ENCODE measurements around the gene STAU1.

Gene STAU1, protein sequence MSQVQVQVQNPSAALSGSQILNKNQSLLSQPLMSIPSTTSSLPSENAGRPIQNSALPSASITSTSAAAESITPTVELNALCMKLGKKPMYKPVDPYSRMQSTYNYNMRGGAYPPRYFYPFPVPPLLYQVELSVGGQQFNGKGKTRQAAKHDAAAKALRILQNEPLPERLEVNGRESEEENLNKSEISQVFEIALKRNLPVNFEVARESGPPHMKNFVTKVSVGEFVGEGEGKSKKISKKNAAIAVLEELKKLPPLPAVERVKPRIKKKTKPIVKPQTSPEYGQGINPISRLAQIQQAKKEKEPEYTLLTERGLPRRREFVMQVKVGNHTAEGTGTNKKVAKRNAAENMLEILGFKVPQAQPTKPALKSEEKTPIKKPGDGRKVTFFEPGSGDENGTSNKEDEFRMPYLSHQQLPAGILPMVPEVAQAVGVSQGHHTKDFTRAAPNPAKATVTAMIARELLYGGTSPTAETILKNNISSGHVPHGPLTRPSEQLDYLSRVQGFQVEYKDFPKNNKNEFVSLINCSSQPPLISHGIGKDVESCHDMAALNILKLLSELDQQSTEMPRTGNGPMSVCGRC

DNA sequence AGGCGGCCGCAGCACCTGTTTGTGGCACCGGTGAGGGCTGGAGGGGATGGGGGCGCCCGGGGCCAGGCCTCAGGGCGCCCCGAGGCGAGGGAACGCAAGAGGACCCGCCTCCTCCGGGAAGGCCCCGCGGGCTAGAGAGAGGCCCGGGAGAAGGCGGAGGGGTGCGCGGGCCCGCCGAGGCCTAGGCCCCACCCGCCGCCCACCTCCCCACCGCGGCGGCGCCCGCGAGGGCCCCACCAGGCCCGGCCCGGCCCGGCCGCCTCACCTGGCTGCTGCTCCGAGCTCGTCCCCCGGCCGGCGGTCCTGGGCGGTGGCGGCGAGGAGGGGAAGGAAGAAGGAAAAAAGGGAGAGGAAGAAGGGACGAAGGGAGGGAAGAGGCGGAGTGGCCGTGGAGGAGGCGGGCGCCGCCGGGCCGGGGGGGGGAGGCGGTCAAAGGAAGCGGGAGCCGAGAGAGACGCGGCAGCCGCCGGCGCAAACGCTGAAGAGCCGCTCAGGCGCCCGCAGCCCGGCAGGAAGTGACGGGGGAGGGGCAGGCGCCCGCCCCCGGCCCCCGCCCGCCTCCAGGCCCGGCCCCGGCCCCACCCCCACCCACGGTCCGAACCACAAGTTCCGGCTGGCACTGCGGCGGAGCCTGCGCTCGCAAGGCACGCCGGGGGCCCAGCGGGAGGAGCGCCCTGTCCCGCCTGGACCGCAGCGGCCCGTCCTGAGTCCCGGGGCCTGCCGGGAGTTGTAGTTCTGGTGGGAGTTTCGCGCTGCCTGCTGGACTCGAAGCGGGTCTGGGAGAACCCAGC is at the start of gene STAU1:
TSS of gene STAU1 (minus strand) at position 484 of the 791 bp plus-strand sequence. CDS start 22,133 bp downstream, outside the sequence.
- peak within 1 kb of the TSS; percentile 81 to 98 (median 91) for H3K27ac ChIP-seq
- peak within 1 kb of the TSS; percentile 52 to 98 (median 92) for H3K4me3 ChIP-seq

DNA sequence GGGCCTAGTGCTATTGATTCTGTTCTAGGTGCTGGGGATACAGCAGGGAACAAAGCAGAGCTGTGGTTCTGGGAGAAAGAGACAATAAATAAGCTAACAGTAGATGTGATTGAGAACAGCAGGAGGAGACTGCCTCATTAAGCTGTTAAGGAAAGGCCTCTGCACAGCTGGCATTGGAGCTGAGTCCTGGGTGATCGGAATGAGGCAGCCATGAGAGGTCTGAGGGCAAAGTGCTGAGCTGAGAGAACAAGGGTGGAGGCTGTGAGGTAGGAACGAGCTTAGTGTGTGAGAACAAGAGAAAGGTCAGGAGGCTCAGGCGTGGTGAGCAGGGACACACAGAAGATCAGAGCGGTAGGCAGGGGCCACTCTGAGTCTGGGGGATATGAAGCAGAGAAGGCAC is 49.4 kb upstream of the STAU1 start:
- H3K4me3 ChIP-seq: no peak overlapping the region
- H3K27ac ChIP-seq: no peak overlapping the region

DNA sequence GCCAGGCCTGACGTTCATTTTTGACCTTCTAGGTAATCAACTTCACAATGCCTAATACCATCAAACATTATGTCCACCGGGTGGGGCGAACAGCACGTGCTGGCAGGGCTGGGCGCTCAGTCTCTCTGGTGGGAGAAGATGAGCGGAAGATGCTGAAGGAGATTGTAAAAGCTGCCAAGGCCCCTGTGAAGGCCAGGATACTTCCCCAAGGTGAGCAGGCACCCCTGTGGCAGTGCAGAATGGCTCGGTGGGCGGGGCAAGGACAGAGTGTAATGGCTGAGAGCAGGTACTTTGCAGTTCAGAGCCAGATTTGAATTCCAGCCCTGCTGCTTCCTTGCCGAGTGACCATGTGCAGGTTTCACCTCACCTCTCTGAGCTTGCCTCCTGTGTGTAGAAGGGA is 48.2 kb upstream of the STAU1 start:
- no peak overlapping the region for H3K27ac ChIP-seq

DNA sequence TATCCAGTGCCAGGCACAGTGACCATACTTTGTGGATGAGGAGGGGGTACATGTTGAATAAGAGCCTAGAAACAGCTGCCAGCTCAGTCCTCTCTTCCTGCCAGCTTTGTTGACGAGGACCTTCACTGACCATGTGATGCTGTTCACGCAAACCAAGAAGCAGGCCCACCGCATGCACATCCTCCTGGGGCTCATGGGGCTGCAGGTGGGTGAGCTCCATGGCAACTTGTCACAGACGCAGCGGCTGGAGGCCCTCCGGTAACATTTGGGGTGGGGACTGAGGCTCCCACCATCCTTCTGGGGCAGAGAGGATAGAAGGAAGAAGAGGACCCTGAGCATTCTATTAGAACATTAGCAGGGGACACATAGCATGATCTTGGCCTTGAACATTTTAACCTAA is 46.7 kb upstream of the STAU1 start:
- H3K4me3 ChIP-seq: no peak overlapping the region
- H3K27ac ChIP-seq: no peak overlapping the region

More for the DNA sequence above, 48.2 kb upstream of the STAU1 start:
- no peak overlapping the region for H3K4me3 ChIP-seq

DNA sequence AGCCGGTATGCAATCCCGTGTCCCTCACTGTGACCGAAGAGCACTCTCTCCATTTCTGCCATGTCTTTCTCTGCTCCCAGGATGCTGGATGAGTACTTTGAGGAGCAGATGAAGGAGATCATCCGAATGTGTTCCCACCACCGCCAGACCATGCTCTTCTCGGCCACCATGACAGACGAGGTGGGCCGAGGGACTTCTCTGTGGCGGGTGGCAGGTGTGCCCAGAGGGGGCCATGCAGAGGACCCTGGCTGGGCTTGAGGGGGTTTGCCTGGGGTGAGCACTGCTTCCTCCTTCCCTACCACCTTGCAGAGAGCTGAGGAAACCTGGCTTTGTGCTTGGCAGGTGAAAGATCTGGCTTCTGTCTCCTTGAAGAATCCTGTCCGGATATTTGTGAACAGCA is 45.1 kb upstream of the STAU1 start:
- no peak overlapping the region for H3K4me3 ChIP-seq
- no peak overlapping the region for H3K27ac ChIP-seq

DNA sequence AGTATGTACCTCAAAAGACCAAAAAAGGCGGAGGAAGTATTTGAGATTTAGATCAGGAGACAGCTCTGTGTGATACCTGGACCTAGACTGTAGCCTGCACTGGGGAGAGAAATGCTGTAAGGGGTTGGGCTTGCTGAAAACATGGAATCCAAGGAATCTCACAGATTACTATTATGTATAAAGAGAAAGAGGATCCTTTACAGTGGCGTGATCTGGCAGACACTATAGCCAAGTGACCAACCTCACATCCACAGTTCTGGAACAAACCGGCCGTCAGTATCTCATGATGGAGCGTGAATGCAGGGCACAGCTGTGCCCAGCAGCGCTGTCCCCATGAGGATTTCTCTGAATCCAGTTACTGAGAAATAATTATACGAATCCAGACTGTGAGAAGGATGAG is 43.3 kb upstream of the STAU1 start:
- peak overlapping the region in 3 of 21 experiments; percentile 31 to 61 (median 33) for H3K27ac ChIP-seq
- H3K4me3 ChIP-seq: no peak overlapping the region

DNA sequence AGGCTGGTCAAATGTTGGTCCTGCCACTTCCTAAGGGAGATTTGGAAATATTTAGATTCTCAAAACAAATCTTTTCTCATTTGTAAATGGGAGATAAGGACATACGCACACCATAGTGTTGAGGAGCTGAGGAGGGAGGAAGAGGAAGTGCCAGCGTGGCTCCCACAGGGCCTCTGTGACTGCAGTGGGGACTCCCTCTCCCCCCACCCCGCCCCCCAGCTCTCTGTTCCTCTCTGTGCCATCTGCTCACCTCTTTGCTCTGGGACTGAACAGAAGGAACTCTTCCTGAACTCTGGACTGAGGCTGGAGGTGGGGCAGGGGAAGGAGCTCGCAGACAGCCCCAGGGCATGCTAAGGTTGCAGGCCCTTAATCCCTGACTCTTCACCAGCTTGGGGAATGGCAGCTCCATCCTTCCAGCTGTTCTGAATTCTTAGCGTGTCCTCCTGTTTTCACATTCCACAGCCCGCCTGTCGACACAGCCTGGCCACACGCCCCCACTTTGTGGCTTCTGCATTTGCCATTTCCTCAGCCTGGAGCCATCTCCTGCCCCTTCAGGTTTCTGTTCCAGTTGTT is 42.5 kb upstream of the STAU1 start:
- Histone ChIP-seq H3K4me3 (no peak overlapping the region), H3K27ac (peak overlapping the region in 8 of 21 experiments; percentile 22 to 61 (median 36))

DNA sequence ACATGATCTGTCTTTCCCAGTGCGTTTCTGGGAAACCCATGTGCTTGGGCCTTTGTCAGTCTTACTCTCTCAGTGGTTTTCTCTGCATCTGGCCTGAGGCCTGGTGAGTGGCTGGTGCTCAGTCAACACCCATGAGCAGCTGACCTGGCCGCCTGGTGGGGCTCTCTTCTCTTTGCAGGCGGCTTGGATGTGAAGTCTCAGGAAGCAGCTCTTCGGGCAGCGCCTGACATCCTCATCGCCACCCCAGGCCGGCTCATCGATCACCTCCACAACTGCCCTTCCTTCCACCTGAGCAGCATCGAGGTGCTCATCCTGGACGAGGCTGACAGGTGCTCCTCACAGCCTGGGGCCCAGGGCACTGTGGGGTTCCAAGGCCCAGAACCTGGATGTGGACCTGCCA is 41.9 kb upstream of the STAU1 start:
- Histone ChIP-seq H3K27ac (peak overlapping the region in 9 of 21 experiments; percentile 14 to 61 (median 27)), H3K4me3 (no peak overlapping the region)

DNA sequence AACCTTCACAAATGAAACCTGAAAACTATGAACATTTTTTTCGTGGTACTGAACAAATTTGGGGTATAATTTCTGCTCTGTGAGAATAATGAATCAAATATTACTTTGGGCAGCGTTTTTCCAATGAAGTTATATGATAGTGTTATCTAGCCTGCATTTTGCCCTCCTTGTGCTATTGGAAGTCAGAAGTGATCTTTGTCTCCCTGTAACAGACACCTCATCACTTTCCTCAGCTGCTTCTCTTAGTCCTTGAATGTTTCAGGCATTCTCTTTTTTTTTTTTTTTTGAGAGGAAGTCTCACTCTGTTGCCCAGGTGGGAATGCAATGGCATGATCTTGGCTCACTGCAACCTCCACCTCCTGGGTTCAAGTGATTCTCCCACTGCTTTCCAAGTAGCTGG is 41.2 kb upstream of the STAU1 start:
- Histone ChIP-seq H3K27ac (no peak overlapping the region), H3K4me3 (no peak overlapping the region)

DNA sequence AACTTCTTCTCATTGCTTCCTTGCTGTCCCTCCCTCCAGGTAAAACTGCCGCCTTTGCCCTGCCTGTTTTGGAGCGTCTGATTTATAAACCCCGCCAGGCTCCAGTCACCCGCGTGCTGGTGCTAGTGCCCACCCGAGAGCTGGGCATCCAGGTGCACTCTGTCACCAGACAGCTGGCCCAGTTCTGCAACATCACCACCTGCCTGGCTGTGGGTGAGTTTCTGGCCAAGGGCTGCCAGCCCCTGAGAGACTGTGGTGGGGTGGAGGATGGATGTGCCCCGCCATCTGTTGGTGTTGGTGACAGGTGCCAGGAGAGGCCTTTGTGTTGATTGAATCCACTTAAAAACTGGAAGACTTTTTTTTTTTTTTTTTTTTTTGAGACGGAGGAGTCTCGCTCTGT is 40.5 kb upstream of the STAU1 start:
- no peak overlapping the region for H3K27ac ChIP-seq
- no peak overlapping the region for H3K4me3 ChIP-seq

DNA sequence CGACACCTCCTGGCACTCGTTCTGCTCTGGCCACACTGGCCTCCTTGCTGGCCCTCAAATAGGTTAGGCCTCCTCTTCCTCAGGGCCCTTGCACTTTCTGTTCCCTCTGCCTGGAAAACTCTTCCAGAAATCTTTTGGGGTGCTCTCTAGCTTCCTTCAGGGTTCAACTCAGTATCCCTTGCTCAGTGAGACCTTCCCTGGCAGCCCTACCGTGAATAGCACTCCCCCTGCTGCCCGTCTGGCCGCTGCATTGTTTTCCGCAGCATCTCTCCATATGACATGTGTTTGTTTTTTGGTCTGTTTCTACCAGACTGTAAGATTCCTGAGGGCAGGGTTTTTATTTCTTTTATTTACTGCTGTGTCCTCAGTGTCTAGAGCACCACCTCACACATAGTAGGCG is 37.8 kb upstream of the STAU1 start:
- no peak overlapping the region for H3K27ac ChIP-seq
- no peak overlapping the region for H3K4me3 ChIP-seq

DNA sequence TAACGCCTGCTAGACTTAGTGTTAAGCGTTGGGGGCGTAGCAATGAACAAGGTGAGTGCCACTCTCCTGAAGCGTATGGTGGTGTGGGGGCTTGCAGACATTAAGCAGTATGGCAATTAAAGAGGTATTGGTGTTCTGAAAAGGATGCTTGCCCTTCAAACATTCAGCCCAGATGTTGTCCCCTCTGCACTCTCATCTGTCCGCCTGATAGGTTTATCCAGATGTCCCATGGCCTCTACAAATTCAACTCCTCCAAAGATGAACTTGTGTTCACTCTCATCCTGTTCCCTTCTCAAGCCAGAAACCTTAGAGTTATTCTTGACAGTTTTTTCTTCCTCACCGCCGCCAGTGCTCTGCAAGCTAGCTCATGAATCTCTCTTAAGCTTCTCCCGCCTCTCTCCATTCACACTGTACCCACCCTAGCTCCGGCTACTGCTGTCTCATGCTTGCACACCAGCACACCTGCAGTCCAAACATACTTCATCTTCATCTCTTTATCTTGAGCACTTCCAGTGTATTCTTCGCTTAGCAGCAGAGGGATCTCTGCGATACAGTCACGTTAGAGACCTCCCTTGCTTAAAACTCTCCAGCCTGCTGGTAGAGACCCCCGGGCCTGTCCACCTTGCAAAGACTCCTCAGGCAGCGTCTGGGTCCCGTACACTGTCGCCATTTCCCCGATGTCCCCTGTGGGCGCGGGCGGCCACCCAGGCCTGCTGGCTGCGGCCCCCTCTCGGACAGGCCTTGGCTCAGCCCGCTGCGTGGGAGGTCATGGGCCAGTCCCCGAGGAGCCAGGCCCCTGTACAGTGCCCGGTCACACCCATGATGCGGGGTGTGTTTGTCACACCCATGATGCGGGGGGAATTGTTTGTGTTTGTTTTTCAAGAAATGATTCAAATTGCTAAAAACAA is 32.0 kb upstream of the STAU1 start:
- Histone ChIP-seq H3K4me3 (peak overlapping the region; percentile 64 to 84 (median 80)), H3K27ac (peak overlapping the region in 20 of 21 experiments; percentile 57 to 95 (median 89))

DNA sequence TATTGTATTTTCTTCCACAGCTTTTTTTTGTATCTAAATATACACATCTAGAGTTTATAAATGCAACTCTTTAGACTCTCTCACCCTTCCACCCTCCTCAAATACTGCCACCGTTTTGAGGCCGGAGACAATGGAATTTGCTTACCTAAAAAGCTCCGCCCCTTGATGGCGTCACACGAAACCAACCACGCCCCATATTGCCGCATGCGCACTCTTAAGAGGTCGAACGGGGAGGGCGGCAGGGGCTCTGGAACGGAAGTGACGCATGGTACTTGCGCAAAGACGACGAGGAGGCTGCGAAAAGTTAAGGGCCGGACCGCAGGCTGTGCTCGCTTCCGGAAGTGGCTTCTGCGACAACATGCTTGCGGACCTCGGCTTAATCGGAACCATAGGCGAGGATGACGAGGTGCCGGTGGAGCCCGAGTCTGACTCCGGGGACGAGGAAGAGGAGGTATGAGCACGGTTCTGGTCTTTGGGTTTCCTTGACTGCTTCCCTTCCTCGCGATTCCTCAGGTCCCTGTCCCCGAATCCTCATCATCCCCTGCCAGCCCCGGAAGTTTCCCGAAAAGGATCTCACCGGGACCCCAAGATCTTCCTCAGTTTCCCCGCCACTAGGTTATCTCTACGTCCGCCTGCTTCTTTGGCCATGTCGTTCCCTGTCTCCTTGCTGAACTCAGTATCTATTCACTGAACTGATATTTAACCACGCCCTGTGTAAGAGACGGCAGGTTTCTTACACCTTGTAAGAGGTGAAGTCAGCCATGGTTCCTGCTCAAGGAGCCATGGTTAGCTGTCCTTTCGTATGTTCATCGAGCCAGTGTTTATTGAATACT is 31.2 kb upstream of the STAU1 start, which contains the start of gene DDX27:
TSS of gene DDX27 (plus strand) at position 326 of the 833 bp plus-strand sequence. CDS start at position 359, 33 bp downstream.
- Histone ChIP-seq H3K4me3 (peak within 1 kb of the TSS; percentile 64 to 84 (median 80)), H3K27ac (peak within 1 kb of the TSS; percentile 18 to 95 (median 89))

DNA sequence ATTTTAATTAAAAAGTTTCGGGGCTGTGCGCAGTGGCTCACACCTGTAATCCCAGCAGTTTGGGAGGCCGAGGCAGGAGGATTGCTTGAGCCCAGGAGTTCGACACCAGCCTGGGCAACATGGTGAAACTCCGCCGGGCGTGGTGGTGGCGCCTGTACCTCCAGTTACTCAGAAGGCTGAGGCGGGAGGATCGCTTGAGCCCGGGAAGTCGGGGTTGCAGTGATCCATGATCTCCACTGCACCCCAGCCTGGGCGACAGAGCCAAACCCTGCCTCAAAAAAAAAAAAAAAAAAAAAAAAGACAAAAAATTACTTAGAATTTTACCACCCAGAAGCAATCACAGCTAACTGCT is 30.6 kb upstream of the STAU1 start:
- Histone ChIP-seq H3K27ac (peak overlapping the region in 17 of 21 experiments; percentile 42 to 95 (median 82)), H3K4me3 (peak overlapping the region in 5 of 7 experiments; percentile 79 to 84 (median 82))

DNA sequence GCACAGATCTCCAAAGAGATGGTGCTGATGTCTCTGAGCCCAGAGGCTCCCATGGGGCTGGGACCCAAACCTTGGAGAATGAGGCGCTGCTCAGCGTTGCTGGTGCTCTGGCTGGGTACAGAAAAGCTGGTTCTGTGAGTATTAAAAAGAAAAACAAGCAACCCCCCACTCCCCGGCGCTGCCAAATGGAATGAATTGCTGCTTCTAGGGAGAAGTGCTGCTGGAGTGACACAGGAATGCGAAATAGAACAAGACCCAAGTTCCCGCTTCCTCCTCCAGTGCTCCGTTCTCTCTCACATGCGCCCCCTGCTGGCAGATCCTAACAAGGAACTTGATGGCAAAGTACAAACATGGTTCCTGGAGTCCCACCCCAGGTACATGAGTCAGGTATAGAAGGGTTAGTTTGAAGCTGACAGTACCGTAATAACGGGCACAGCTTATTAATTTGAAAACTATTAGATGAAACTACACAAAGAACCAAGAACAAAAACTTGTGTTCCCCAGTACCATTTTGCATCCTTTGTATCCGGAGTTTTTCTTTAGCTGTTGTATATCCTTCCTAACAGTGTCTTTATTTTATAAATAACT is 29.0 kb upstream of the STAU1 start:
- peak overlapping the region in 1 of 7 experiments; percentile 10 for H3K4me3 ChIP-seq
- H3K27ac ChIP-seq: no peak overlapping the region

DNA sequence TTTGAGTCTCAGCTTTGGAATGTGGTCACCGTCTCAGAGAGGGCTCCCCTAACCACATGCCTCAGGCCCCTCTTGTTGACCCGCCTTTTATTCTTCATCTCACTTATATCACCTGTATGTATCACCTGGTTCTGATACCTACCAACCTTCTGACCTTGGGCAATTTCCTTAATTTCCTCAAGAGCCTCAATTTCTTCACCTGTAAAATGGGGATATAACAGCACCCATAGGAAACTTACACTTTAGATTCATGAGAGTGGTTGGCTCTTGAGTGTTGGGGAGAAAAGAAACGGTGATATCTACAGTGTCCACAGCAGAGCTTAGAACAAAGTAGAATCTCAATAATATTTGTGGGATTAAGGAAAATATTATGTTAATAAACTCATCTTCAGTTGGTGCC is 27.1 kb upstream of the STAU1 start:
- H3K4me3 ChIP-seq: no peak overlapping the region
- no peak overlapping the region for H3K27ac ChIP-seq

DNA sequence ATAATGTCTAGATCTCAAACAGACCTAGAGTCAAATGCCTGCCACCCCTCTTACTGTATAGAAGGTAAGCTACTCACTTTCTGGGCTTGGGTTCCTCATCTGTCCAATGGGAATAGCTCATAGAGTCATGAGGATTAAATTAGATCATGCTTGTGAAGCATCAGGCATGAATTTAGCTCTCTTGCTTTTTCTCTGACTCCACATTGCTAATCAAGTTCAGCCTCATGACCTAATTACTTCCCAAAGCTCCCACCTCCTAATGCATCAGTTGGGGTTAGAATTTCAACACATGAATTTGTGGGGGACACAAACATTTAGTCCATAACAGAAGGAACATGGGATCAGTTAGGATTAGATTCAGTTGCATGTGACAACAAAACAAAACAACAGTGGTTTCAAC is 26.4 kb upstream of the STAU1 start:
- Histone ChIP-seq H3K27ac (no peak overlapping the region), H3K4me3 (no peak overlapping the region)

DNA sequence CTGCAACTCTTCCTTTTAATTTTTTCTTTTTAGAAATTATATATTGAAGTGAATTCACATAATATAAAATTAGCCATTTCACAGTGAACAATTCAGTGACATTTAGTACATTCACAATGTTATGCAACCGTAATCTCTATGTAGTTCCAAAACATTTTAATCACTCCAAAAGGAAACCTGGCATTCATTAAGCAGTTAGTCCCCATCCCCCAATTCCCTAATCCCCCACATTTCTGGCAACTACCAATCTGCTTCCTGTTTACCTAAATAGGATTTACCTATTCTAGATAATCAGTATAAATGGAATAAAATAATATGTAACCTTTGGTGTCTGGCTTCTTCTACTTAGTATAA is 22.6 kb upstream of the STAU1 start:
- Histone ChIP-seq H3K27ac (no peak overlapping the region), H3K4me3 (no peak overlapping the region)

Data from skin epidermis (tissue), 12 donors.